Osteocyte (in vitro differentiated cells): ENCODE measurements around the gene ARHGAP4. TPM values are rescaled to one million over a fixed set of nuclear protein-coding genes. Genes with fewer than 3 reads are reported as not detected.

Experiments
- DNase-seq: peaks from one replicate; pipeline ENCODE4 v3.0.0; 2021; ENCODE audit warnings: mixed read lengths; ENCODE audit not compliant: unreplicated experiment; ENCODE audit errors: extremely low spot score
- H3K27ac Mint-ChIP-seq: one replicate; pipeline ENCODE4 v1.8.0; 2021; ENCODE audit warnings: mild to moderate bottlenecking, mixed read lengths; ENCODE audit not compliant: unreplicated experiment
- H3K27me3 Mint-ChIP-seq: one replicate; pipeline ENCODE4 v1.8.0; 2021; ENCODE audit warnings: mixed read lengths; ENCODE audit not compliant: unreplicated experiment
- H3K36me3 Mint-ChIP-seq: one replicate; pipeline ENCODE4 v1.8.0; 2021; ENCODE audit warnings: mixed read lengths; ENCODE audit not compliant: unreplicated experiment
- H3K4me1 Mint-ChIP-seq: one replicate; pipeline ENCODE4 v1.8.0; 2021; ENCODE audit warnings: mixed read lengths; ENCODE audit not compliant: unreplicated experiment
- H3K4me3 Mint-ChIP-seq: one replicate; pipeline ENCODE4 v1.8.0; 2021; ENCODE audit warnings: mild to moderate bottlenecking, moderate library complexity, mixed read lengths; ENCODE audit not compliant: unreplicated experiment
- H3K9me3 Mint-ChIP-seq: one replicate; pipeline ENCODE4 v1.8.0; 2021; ENCODE audit warnings: mixed read lengths; ENCODE audit not compliant: unreplicated experiment
- total RNA-seq: library from RNA; stranded (reverse); gene quantifications from 2 replicates; pipeline ENCODE4 v1.2.1, GENCODE V29; 2021
- TF ChIP-seq, protein P1 (sequence below): fragments of 200-600 bp; sonication (generic); IDR thresholded peaks from 2 replicates; pipeline ENCODE4 v1.5.0; 2021; ENCODE audit warnings: antibody characterized with exemption, mild to moderate bottlenecking, moderate library complexity

ARHGAP4 gene
- total RNA-seq, 1 donor from 2014 or later, result 5.3 TPM

DNA sequence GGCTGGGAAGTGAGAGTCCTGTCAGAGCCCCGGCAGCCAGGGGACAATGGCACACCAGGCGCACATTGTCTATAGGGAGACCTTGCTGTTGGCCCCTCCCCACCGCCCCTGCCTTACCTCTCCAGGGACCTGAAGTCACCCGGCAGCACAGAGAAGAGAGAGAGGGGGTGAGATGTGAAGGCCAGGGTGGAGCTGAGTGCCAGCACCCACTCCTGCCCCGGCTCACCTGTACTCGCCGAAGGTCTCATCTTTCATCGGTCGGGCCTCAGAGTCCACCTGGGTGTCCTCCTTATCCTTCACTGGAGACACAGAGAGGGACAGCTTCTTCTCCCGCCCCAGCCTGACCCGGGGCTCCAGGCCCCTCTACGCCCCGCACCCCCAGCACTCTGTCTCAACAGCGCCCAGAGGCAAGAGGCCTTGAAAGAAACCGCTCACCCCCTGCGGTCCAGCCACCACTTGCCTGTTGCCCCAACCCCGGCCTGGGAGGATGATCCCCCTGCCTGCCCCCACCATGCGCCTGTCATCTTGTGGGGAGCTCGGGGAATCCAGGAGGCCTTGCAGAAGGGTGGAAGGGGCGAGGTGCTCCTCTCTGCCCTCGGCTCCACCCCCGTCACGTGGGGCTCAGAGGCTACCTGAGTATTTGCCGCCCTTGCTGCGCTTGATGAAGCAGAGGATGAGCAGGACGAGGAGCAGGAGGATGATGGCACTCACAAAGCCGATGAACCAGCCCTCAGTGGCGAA lies 62.6 kb downstream of the ARHGAP4 start:
- TF ChIP-seq, protein P1, sequence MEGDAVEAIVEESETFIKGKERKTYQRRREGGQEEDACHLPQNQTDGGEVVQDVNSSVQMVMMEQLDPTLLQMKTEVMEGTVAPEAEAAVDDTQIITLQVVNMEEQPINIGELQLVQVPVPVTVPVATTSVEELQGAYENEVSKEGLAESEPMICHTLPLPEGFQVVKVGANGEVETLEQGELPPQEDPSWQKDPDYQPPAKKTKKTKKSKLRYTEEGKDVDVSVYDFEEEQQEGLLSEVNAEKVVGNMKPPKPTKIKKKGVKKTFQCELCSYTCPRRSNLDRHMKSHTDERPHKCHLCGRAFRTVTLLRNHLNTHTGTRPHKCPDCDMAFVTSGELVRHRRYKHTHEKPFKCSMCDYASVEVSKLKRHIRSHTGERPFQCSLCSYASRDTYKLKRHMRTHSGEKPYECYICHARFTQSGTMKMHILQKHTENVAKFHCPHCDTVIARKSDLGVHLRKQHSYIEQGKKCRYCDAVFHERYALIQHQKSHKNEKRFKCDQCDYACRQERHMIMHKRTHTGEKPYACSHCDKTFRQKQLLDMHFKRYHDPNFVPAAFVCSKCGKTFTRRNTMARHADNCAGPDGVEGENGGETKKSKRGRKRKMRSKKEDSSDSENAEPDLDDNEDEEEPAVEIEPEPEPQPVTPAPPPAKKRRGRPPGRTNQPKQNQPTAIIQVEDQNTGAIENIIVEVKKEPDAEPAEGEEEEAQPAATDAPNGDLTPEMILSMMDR, result no peak
- H3K9me3 Mint-ChIP-seq, result no peaks in the 10 kb centered on the region
- no peak for DNase-seq

DNA sequence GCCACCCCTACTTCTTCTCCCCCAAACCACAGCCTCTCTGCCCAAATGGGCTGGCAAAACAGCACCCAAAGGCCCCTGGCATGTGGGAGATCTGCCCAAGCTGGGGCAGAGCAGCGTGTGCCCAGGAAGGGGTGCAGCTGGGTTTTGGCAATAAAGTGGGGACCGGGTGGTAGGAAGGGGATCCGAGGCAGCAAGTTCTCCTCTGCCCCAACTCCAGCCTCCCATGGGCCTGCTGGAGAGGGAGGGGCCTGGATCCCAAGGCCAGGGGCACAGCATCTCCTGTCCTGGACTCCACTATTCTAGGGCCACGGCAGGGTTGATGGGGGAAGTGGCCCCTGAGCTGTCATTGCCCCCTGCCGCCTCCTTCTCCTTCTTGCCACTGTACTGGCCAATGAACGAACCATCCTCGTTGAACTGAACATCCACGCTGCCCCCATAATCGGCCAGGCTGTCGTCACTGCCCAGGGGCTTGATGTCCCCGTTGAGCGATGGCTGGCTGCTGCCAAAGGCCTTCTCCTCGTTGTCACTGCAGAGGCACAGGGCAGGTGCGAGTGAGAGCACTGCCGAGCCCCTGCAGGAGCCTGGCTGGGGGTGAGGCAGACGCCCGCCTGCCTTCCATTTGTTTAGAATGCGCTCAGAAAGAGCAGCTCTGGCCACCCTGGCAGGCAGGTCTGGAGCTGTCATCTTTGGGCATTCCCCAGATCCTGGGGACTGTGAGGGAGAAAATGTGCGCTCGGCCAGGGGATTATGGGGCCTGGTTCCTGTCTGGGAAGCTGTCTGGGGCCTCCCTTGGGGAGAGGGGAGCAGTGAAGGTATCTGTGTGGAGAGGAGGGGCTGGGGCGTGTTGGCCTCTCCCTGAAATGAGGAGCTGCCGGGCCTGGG lies 63.5 kb downstream of the ARHGAP4 start:
- TF ChIP-seq, protein P1, result no peak
- no peaks in the 10 kb centered on the region for H3K4me1 Mint-ChIP-seq
- H3K36me3 Mint-ChIP-seq, result no peaks in the 10 kb centered on the region
- H3K9me3 Mint-ChIP-seq, result no peaks in the 10 kb centered on the region
- H3K27ac Mint-ChIP-seq, result no peak overlapping the region
- DNase-seq, result no peak
- H3K27me3 Mint-ChIP-seq, result no peaks in the 10 kb centered on the region
- no peak overlapping the region for H3K4me3 Mint-ChIP-seq

More for the DNA sequence above, 62.6 kb downstream of the ARHGAP4 start:
- Mint-ChIP-seq H3K4me1 (no peaks in the 10 kb centered on the region), H3K27me3 (no peaks in the 10 kb centered on the region), H3K36me3 (no peaks in the 10 kb centered on the region), H3K4me3 (no peak overlapping the region), H3K27ac (no peak overlapping the region)

DNA sequence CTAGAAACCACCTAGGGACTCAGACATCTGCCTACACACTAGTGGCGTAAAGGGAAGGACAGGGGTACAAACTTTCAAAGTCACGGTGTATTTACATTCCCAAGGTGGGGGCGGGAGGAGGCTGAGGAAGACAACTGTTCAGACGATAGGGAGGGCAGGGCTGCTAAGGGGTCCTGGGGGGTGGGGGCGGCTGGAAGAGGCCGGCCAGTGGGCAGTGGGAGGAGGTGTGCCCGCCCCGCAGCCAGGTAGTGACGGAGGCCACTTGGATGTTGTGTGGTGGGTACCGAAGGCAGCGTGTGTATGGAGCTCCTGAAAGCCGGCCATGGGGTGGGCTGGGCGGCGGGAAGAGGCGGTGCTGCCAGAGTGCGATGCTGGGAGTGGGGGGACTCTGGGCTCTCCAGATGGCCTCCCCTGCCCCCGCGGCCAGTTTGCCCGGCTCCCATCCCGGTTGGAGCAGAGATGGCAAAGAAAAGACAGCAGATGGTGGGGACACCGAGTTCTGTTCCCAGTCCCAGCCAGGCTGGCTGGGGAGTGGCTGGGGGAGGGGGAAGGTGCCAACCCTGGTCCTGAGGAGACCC lies 64.2 kb downstream of the ARHGAP4 start:
- H3K27ac Mint-ChIP-seq, result no peak overlapping the region
- H3K4me3 Mint-ChIP-seq, result no peak overlapping the region
- H3K27me3 Mint-ChIP-seq, result peaks cover 2% of the 10 kb centered on the region
- TF ChIP-seq, protein P1, result no peak
- DNase-seq, result no peak
- no peaks in the 10 kb centered on the region for H3K4me1 Mint-ChIP-seq
- no peaks in the 10 kb centered on the region for H3K9me3 Mint-ChIP-seq
- no peaks in the 10 kb centered on the region for H3K36me3 Mint-ChIP-seq

DNA sequence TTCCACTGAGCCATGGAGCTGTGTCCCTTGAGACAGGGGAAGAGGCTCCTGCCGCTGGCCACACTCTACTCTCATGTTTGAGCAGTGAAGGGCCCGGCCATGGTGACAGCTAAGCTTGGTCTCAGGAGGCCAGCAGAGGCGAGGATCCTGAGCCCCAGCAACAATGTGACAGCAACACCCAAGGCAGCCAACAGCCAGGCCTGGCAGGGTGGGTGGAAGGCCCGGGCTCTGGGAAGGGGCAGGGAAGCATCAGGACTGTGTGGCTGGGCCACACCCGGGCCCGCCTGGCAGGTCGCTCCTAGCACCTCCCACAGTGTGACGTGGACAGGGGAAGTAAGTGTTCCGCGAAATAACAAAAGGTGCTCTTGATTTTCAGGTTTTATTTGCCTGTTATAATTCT lies 64.9 kb downstream of the ARHGAP4 start:
- Mint-ChIP-seq H3K9me3 (no peaks in the 10 kb centered on the region), H3K27me3 (peaks cover 2% of the 10 kb centered on the region), H3K36me3 (no peaks in the 10 kb centered on the region), H3K27ac (no peak overlapping the region), H3K4me3 (no peak overlapping the region), H3K4me1 (no peaks in the 10 kb centered on the region)
- no peak for DNase-seq
- TF ChIP-seq, protein P1, result no peak

Other genes starting within 250 kb of the ARHGAP4 start
- 74.1 and 77.0 TPM in 2 replicates for gene SLC6A8, start 238.3 kb downstream of the ARHGAP4 start, total RNA-seq
- 172 and 188 TPM in 2 replicates for gene BCAP31, start 201.9 kb downstream of the ARHGAP4 start, total RNA-seq
- 19.7 and 22.3 TPM in 2 replicates for gene ABCD1, start 201.4 kb downstream of the ARHGAP4 start, total RNA-seq
- 8.7 and 9.1 TPM in 2 replicates for gene PLXNB3, start 162.0 kb downstream of the ARHGAP4 start, total RNA-seq
- gene SRPK3, start 145.2 kb downstream of the ARHGAP4 start, total RNA-seq, result not detected in 2 replicates
- gene IDH3G, start 131.9 kb downstream of the ARHGAP4 start, total RNA-seq, result 63.5 and 64.8 TPM in 2 replicates
- gene SSR4, start 131.6 kb downstream of the ARHGAP4 start, total RNA-seq, result 287 and 297 TPM in 2 replicates
- gene PDZD4, start 95.7 kb downstream of the ARHGAP4 start, total RNA-seq, result 23.9 and 26.6 TPM in 2 replicates
- 13.0 and 16.6 TPM in 2 replicates for gene L1CAM, start 40.1 kb downstream of the ARHGAP4 start, total RNA-seq
- not detected in 2 replicates for gene AVPR2, start 21.6 kb downstream of the ARHGAP4 start, total RNA-seq
- 94.1 and 96.6 TPM in 2 replicates for gene NAA10, start 8.8 kb upstream of the ARHGAP4 start, total RNA-seq
- 18.7 and 18.9 TPM in 2 replicates for gene RENBP, start 18.4 kb upstream of the ARHGAP4 start, total RNA-seq
- 73.7 and 74.8 TPM in 2 replicates for gene HCFC1, start 45.6 kb upstream of the ARHGAP4 start, total RNA-seq
- gene TMEM187, start 46.5 kb upstream of the ARHGAP4 start, total RNA-seq, result 19.2 and 19.3 TPM in 2 replicates
- 72.4 and 74.2 TPM in 2 replicates for gene IRAK1, start 93.6 kb upstream of the ARHGAP4 start, total RNA-seq
- gene MECP2, start 171.5 kb upstream of the ARHGAP4 start, total RNA-seq, result 43.7 and 44.6 TPM in 2 replicates
- not detected in 2 replicates for gene OPN1LW, start 218.0 kb upstream of the ARHGAP4 start, total RNA-seq